Fibroblast of the aortic adventitia (primary cell): ENCODE data around the gene ELFN2. TPM values are rescaled to one million over a fixed set of nuclear protein-coding genes. Genes with fewer than 3 reads are reported as not detected.
"Not testable (repeated sequence)": the region's sequence is repeated elsewhere in the genome, so short reads cannot be mapped to it uniquely, and the experiment has no call there.

Source experiments
- DNase-seq: peaks from one replicate; pipeline ENCODE4 v3.0.0-alpha.2; 2010; ENCODE audit warnings: low read depth
- H3K4me3 ChIP-seq: 2 replicates; pipeline ENCODE4 v1.5.1; 2011; ENCODE audit warnings: low read depth, mild to moderate bottlenecking, control low read depth, low read length, moderate library complexity
- total RNA-seq: library from RNA; depleted of rRNA; stranded (reverse); fragments of >200 nt; gene quantifications from 2 replicates; pipeline ENCODE4 v1.2.3, GENCODE V29; 2012; ENCODE audit warnings: low replicate concordance
- TF ChIP-seq, protein P1 (sequence below): IDR thresholded peaks from 2 replicates; pipeline ENCODE4 v1.5.1; 2011; ENCODE audit warnings: mild to moderate bottlenecking, low read length, control low read depth, inconsistent platforms; ENCODE audit not compliant: insufficient read depth

Gene ELFN2
- total RNA-seq, 1 donor = 0.18 TPM

DNA sequence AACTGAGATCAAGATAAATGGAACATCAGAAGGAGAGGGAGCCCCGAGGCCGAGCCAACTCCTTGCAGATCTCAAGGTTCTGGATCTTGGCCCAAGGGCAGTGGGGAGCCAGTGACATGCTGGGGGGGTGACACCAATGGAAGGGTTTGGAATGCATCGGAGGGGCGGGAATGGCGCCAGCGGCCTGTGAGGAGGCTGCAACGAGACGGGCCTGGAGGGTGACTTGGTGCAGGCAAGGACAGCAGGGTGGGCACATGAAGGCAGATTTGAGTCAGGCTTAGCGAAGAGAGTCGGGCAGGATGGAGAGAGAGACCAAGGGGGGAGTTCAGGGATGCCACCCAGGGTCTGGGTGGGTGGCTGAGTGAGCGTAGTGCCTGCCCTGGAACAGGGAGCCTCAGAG is 23.2 kb downstream of the ELFN2 start:
- TF ChIP-seq, protein P1, sequence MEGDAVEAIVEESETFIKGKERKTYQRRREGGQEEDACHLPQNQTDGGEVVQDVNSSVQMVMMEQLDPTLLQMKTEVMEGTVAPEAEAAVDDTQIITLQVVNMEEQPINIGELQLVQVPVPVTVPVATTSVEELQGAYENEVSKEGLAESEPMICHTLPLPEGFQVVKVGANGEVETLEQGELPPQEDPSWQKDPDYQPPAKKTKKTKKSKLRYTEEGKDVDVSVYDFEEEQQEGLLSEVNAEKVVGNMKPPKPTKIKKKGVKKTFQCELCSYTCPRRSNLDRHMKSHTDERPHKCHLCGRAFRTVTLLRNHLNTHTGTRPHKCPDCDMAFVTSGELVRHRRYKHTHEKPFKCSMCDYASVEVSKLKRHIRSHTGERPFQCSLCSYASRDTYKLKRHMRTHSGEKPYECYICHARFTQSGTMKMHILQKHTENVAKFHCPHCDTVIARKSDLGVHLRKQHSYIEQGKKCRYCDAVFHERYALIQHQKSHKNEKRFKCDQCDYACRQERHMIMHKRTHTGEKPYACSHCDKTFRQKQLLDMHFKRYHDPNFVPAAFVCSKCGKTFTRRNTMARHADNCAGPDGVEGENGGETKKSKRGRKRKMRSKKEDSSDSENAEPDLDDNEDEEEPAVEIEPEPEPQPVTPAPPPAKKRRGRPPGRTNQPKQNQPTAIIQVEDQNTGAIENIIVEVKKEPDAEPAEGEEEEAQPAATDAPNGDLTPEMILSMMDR = no peak
- no peak overlapping the region for H3K4me3 ChIP-seq
- no peak for DNase-seq

DNA sequence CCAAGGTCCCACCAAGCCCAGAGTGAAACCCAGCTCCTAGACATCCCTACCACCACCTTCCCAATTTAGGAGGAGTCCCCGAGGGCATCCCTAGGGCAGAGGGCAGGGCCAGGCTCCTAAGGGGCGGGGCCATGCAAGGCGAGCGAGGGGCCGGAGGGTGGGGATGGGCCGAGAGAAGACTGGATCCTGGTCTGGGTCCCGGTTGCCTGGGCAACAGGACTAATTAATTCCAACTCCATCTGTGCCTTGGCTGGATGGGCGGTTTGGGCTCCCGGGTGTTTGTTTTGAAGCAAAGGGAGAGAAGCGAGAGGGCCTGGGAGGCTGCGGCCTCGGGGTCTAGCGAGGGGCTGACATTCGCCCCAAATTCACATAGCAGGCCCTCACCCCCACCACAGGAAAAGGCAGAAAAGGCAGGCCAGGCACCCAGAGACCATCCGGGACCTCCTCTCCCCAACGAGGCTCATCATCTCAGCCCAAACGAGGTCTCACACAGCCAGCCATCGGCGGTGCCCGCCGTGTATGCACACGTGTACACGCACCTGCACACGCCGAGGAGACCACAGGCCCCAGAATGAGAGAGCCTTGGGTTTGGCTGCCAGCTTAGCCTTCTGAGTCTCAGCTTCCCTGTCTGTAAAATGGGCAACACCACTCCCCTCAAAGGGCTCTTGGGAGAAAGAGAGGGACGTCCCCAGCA is 23.9 kb downstream of the ELFN2 start:
- TF ChIP-seq, protein P1 = no peak
- no peak for DNase-seq
- H3K4me3 ChIP-seq = no peak overlapping the region

GRCh38 chr22:37402184-37402506 is 25.1 kb downstream of the ELFN2 start:
- DNase-seq = peak; percentile 6
- TF ChIP-seq, protein P1 = no peak
- no peak overlapping the region for H3K4me3 ChIP-seq

DNA sequence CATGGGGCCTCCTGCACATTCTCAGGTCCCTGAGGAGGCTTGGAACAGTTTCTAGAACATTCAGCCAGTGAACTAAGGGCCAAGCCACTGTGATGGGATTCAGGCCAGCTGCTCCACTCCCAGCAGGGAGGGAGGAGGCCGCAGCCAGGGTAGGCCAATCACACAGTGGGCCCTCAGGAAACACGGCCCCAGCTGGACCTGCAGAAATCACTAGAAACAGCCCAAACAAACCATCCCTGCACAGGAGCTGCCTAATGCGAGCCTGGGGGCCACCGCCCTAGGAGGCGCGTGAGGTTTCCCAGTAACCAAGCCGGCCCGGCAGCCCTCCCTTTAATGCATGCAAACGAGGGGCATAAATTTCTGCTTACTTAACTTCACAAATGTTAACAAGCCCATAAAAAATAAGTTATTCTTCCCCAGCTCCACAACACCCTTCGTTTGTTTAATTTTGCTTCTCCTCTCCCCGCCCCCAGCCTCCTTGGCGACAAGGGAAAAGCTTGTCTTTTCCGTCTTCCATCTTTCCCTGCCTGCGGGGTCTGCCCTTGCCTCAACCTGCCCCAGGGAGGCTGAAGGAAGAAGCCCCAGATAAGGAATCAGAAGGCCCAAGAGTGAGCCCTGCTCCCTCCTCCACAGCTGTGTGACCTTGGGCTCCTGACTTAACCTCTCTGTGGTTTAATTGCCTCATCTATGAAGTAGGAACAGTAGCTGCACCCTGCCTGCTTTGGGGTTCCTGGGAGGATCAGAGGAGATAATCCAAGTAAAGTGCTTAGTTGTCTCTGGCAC is 25.7 kb downstream of the ELFN2 start:
- TF ChIP-seq, protein P1 = no peak
- H3K4me3 ChIP-seq = no peak overlapping the region
- DNase-seq = peak; percentile 84

DNA sequence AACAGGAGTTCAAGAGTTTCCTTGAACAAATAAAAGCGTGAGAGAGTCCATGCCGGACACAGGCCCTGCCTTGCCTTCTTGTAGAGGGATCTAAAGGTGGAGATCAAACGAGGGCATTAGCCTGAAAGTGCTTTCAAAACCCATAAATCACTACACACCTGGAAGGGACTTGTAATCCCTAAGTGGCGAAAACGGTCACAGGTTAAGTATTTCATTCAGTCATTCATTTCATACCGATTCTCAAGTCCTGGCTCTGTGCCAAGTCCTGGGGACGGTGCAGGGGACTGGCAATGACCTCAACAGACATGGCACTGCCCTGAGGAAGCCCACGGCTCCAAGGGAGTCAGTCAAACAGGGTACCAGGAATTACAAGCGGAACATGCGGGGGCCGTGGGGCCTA is 26.6 kb downstream of the ELFN2 start:
- TF ChIP-seq, protein P1 = no peak
- peak; percentile 2 for DNase-seq
- no peak overlapping the region for H3K4me3 ChIP-seq

DNA sequence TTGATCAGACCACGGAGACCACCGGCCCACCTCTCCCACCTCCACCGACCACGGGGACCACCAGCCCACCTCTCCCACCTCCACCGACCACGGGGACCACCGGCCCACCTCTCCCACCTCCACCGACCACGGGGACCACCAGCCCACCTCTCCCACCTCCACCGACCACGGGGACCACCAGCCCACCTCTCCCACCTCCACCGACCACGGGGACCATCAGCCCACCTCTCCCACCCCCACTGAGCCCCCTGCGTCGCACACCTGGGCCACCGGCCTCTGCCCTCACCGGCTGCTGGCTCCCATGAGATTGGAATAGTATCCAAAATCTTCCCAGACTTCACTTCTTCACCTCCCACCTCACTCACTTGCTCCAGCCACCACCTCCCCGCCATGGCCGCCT is 27.8 kb downstream of the ELFN2 start:
- H3K4me3 ChIP-seq, DNase-seq: not testable (repeated sequence)

DNA sequence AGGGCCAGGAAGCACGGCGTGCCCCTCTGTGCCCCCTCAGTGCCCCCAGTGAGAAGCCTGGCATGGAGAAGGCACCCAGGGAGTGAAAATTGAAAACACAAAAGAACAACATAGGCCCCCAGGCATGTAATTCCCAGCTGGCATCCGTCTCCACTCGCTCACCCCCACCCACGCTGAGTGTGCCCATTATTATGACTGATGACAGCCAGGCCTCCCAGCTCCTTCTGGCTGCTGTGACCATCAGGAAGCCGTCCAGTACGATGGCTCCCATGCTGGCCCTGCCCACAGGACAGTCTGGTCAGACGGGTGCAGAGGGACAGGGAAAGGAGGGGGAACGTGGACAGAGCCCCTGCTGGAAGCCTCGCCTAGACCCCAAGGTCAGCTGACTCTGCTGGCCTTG is 30.1 kb downstream of the ELFN2 start:
- DNase-seq = no peak
- TF ChIP-seq, protein P1 = no peak

More for the DNA sequence above, 30.1 kb downstream of the ELFN2 start:
- H3K4me3 ChIP-seq = no peak overlapping the region
